HG03354 (cell line): Measurements from ENCODE around the gene ITPKC.
"Not testable (repeated sequence)": the region's sequence is repeated elsewhere in the genome, so short reads cannot be mapped to it uniquely, and the experiment has no call there.

Experiments used
- ATAC-seq: cut with Tn5 transposase; IDR thresholded peaks from one replicate; pipeline ENCODE4 v1.9.1; 2021; ENCODE audit warnings: mild to moderate bottlenecking; ENCODE audit not compliant: unreplicated experiment, poor library complexity, severe bottlenecking

Gene ITPKC

GRCh38 chr19:40783711-40784110 lies 66.8 kb downstream of the ITPKC start:
- no peak for ATAC-seq

- ATAC-seq = not testable (repeated sequence)
These were observed 67.2 kb downstream of the ITPKC start for GRCh38 chr19:40784146-40784545.

- no peak for ATAC-seq
These were observed 68.6 kb downstream of the ITPKC start for GRCh38 chr19:40785526-40785925.

GRCh38 chr19:40786060-40787037 lies 69.4 kb downstream of the ITPKC start:
- no peak for ATAC-seq
